ENCODE results near the gene HOXD13.
A peak's percentile ranks its signal among the peaks of the same experiment; 100 is the strongest.

GRCh38 chr2:176122052-176122682 lies 29.6 kb downstream of the HOXD13 start:
- no peak for TF ChIP-seq CTCF (IDR thresholded peaks at IDR 0.05; ENCODE audit: poor library complexity, severe bottlenecking)
- TF ChIP-seq TAF1 (IDR thresholded peaks at IDR 0.05; ENCODE audit: low read depth), result no peak
- TF ChIP-seq REST (IDR thresholded peaks at IDR 0.05; ENCODE audit: borderline replicate concordance), result no peak
- TF ChIP-seq POLR2AphosphoS5 (IDR thresholded peaks at IDR 0.05), result no peak
- TF ChIP-seq EZH2 (IDR thresholded peaks at IDR 0.05; ENCODE audit: borderline replicate concordance, insufficient read depth, low read length, poor library complexity, severe bottlenecking), result peak; percentile 99
- TF ChIP-seq SMC3 (conservative IDR thresholded peaks at IDR 0.05; ENCODE audit: poor library complexity), result no peak
- no peak for TF ChIP-seq RAD21 (conservative IDR thresholded peaks at IDR 0.05)
